Tibial nerve (tissue), 4 donors: ENCODE measurements around the gene DACT2.

Source experiments
- CTCF ChIP-seq, 5 experiments: fragments of 200-600 bp in 3 of 5; fragments of 450-650 bp in 2 of 5; sonication (generic) in 3 of 5; IDR thresholded peaks; one replicate each; pipeline ENCODE4 v1.5.1; 2016 to 2019; ENCODE audit warnings: antibody characterized with exemption in 5 of 5, mild to moderate bottlenecking in 3 of 5, moderate library complexity in 2 of 5
- EP300 ChIP-seq, 2 donors: sonication (generic); formaldehyde crosslinking; IDR thresholded peaks; one replicate each; pipeline ENCODE4 v1.6.1; 2017; ENCODE audit warnings: antibody characterized with exemption in 2 of 2, mild to moderate bottlenecking in 1 of 2
- POLR2A ChIP-seq, 2 donors: fragments of 450-650 bp; IDR thresholded peaks; one replicate each; pipeline ENCODE4 v1.6.1; 2017; ENCODE audit warnings: antibody characterized with exemption in 2 of 2, mild to moderate bottlenecking in 2 of 2, moderate library complexity in 2 of 2

- TF ChIP-seq CTCF (IDR thresholded peaks at IDR 0.05): no peak
- TF ChIP-seq POLR2A (IDR thresholded peaks at IDR 0.05): no peak
- no peak for TF ChIP-seq EP300 (IDR thresholded peaks at IDR 0.05)
These were observed 44.4 kb downstream of the DACT2 start for GRCh38 chr6:168275168-168275567.
